ENCODE measurements around the gene ITPRIPL1. TPM values are rescaled to one million over a fixed set of nuclear protein-coding genes. Genes with fewer than 3 reads are reported as not detected.
A peak's percentile ranks its signal among the peaks of the same experiment; 100 is the strongest.
"Not testable (repeated sequence)": the region's sequence is repeated elsewhere in the genome, so short reads cannot be mapped to it uniquely, and the experiment has no call there.

ITPRIPL1 gene
- total and polyA plus RNA-seq, 4 donors: 0.19 to 3.1 (median 0.28) TPM

GRCh38 chr2:96294271-96294670, 30.8 kb upstream of the ITPRIPL1 start:
- H3K27me3 ChIP-seq (ENCODE audit: control insufficient read depth in 4 of 4, insufficient read depth in 4 of 4, low read length in 3 of 4); H3K4me3 ChIP-seq (ENCODE audit: low read depth in 1 of 3, low read length in 3 of 3); H3K9me3 ChIP-seq (ENCODE audit: control insufficient read depth in 4 of 4, low read length in 3 of 4); DNase-seq (ENCODE audit: low spot score); H3K9ac ChIP-seq (ENCODE audit: low read depth in 1 of 2, low read length in 2 of 2): not testable (repeated sequence)
- Histone ChIP-seq H3K4me1 (ENCODE audit: control insufficient read depth in 4 of 4, insufficient read depth in 4 of 4, low read length in 3 of 4) (peaks cover 3 to 33% (median 31%) of the 10 kb centered on the region in 4 donors), H3K36me3 (ENCODE audit: control insufficient read depth in 4 of 4, insufficient read depth in 3 of 4, low read depth in 1 of 4, low read length in 3 of 4) (peaks cover 33 to 88% (median 84%) of the 10 kb centered on the region in 4 donors), H3K27ac (ENCODE audit: low read depth in 1 of 2, low read length in 2 of 2) (peak overlapping the region; percentile 16 to 32)
- peak in 1 of 2 donors; percentile 26 for TF ChIP-seq HNF4A (conservative IDR thresholded peaks at IDR 0.05)
- 58% methylated on average over 8 of the region's 8 CpGs for WGBS

GRCh38 chr2:96296925-96297324, 28.2 kb upstream of the ITPRIPL1 start:
- H3K27me3 ChIP-seq (ENCODE audit: control insufficient read depth in 4 of 4, insufficient read depth in 4 of 4, low read length in 3 of 4): no peaks in the 10 kb centered on the region
- H3K9me3 ChIP-seq (ENCODE audit: control insufficient read depth in 4 of 4, low read length in 3 of 4): no peaks in the 10 kb centered on the region
- TF ChIP-seq FOXA2 (IDR thresholded peaks at IDR 0.05) (peak; percentile 48), MAX (IDR thresholded peaks at IDR 0.05) (peak; percentile 87), SP1 (IDR thresholded peaks at IDR 0.05) (peak; percentile 89), TAF1 (conservative IDR thresholded peaks at IDR 0.05) (no peak), HNF4A (conservative IDR thresholded peaks at IDR 0.05) (peak; percentile 92 to 95), ATF3 (IDR thresholded peaks at IDR 0.05) (peak; percentile 31), ZBTB33 (IDR thresholded peaks at IDR 0.05) (peak; percentile 71), JUND (IDR thresholded peaks at IDR 0.05) (peak; percentile 68 to 91), REST (IDR thresholded peaks at IDR 0.05) (no peak), YY1 (IDR thresholded peaks at IDR 0.05) (peak; percentile 74), NR2F2 (IDR thresholded peaks at IDR 0.05) (peak; percentile 83), RAD21 (IDR thresholded peaks at IDR 0.05) (peak; percentile 47 to 58), EGR1 (IDR thresholded peaks at IDR 0.05; ENCODE audit: low read depth in 2 of 2) (peak; percentile 64 to 89), RXRA (IDR thresholded peaks at IDR 0.05) (peak; percentile 79 to 86), HNF4G (IDR thresholded peaks at IDR 0.05) (peak; percentile 68), FOXA1 (IDR thresholded peaks at IDR 0.05) (no peak), CTCF (IDR thresholded peaks at IDR 0.05; ENCODE audit: low read depth, low read length, missing input control) (no peak), GABPA (IDR thresholded peaks at IDR 0.05 in 1 of 2, conservative IDR thresholded peaks at IDR 0.05 in 1 of 2) (peak; percentile 23 to 70)
- no peak overlapping the region for H3K4me3 ChIP-seq (ENCODE audit: low read depth in 1 of 3, low read length in 3 of 3)
- H3K4me1 ChIP-seq (ENCODE audit: control insufficient read depth in 4 of 4, insufficient read depth in 4 of 4, low read length in 3 of 4): peaks cover 3 to 36% (median 31%) of the 10 kb centered on the region in 4 donors
- WGBS: 33% methylated on average over 5 of the region's 5 CpGs
- peak overlapping the region in 1 of 2 donors; percentile 48 for H3K27ac ChIP-seq (ENCODE audit: low read depth in 1 of 2, low read length in 2 of 2)
- peaks cover 20 to 85% (median 78%) of the 10 kb centered on the region in 4 donors for H3K36me3 ChIP-seq (ENCODE audit: control insufficient read depth in 4 of 4, insufficient read depth in 3 of 4, low read depth in 1 of 4, low read length in 3 of 4)
- no peak overlapping the region for H3K9ac ChIP-seq (ENCODE audit: low read depth in 1 of 2, low read length in 2 of 2)
- no peak for DNase-seq (ENCODE audit: low spot score)

Data from liver (tissue), 9 donors.